Ureter (tissue), 1 donor: ENCODE data around the gene POPDC2. TPM values are rescaled to one million over a fixed set of nuclear protein-coding genes. Genes with fewer than 3 reads are reported as not detected.
"Not testable (repeated sequence)": the region's sequence is repeated elsewhere in the genome, so short reads cannot be mapped to it uniquely, and the experiment has no call there.

Experiments
- DNase-seq: peaks from one replicate; pipeline ENCODE4 v3.0.0-alpha.2; 2020; ENCODE audit warnings: low spot score
- total RNA-seq: library from RNA; stranded (reverse); gene quantifications from one replicate; pipeline ENCODE4 v1.2.4, GENCODE V29; 2023
- donor health status: DM: yes; HTN: yes; CAD: no.

POPDC2 gene
- total RNA-seq, 1 donor from 2014 or later = 13.9 TPM

GRCh38 chr3:119613872-119614271, 46.5 kb downstream of the POPDC2 start:
- DNase-seq = no peak

- DNase-seq = no peak
Observed at GRCh38 chr3:119613201-119613600, 47.2 kb downstream of the POPDC2 start.

- peak; percentile 18 for DNase-seq
Observed at GRCh38 chr3:119611664-119612063, 48.7 kb downstream of the POPDC2 start.

- no peak for DNase-seq
Observed at GRCh38 chr3:119609301-119609700, 51.1 kb downstream of the POPDC2 start.

GRCh38 chr3:119608405-119609000, 51.9 kb downstream of the POPDC2 start:
- DNase-seq = no peak

- no peak for DNase-seq
Observed at GRCh38 chr3:119604878-119605277, 55.5 kb downstream of the POPDC2 start.

- DNase-seq = no peak
Observed at GRCh38 chr3:119602676-119603075, 57.7 kb downstream of the POPDC2 start.

GRCh38 chr3:119601154-119601553, 59.2 kb downstream of the POPDC2 start:
- no peak for DNase-seq

- DNase-seq = no peak
Observed at GRCh38 chr3:119600732-119601131, 59.7 kb downstream of the POPDC2 start.

GRCh38 chr3:119599558-119600174, 60.7 kb downstream of the POPDC2 start:
- no peak for DNase-seq

- no peak for DNase-seq
Observed at GRCh38 chr3:119598410-119599098, 61.8 kb downstream of the POPDC2 start.

GRCh38 chr3:119597548-119598288, 62.7 kb downstream of the POPDC2 start, which contains the start of gene PLA1A:
Gene PLA1A, plus strand, starts transcription at chr3:119597885. Its CDS starts 29 bp downstream, at chr3:119597914.
- no peak for DNase-seq

GRCh38 chr3:119596398-119596797, 64.0 kb downstream of the POPDC2 start:
- DNase-seq = no peak

- no peak for DNase-seq
Observed at GRCh38 chr3:119595639-119596334, 64.6 kb downstream of the POPDC2 start.

- DNase-seq = not testable (repeated sequence)
Observed at GRCh38 chr3:119594929-119595328, 65.5 kb downstream of the POPDC2 start.

GRCh38 chr3:119594066-119594465, 66.3 kb downstream of the POPDC2 start:
- DNase-seq = no peak

- no peak for DNase-seq
Observed at GRCh38 chr3:119592861-119593260, 67.5 kb downstream of the POPDC2 start.
